Glomerular endothelial cell (primary cell): Measurements from ENCODE around the gene LRRK1. TPM values are rescaled to one million over a fixed set of nuclear protein-coding genes. Genes with fewer than 3 reads are reported as not detected.
"Not testable (repeated sequence)": the region's sequence is repeated elsewhere in the genome, so short reads cannot be mapped to it uniquely, and the experiment has no call there.

Experiments
- DNase-seq: peaks from one replicate; pipeline ENCODE4 v3.0.0-alpha.2; 2011; ENCODE audit warnings: low read depth, low spot score; ENCODE audit errors: extremely low read depth
- total RNA-seq: library from RNA; depleted of rRNA; stranded (reverse); fragments of >200 nt; gene quantifications from 2 replicates; pipeline ENCODE4 v1.2.3, GENCODE V29; 2015

LRRK1 gene
- total RNA-seq, 1 donor from 2014 or later: 14.7 TPM

DNA sequence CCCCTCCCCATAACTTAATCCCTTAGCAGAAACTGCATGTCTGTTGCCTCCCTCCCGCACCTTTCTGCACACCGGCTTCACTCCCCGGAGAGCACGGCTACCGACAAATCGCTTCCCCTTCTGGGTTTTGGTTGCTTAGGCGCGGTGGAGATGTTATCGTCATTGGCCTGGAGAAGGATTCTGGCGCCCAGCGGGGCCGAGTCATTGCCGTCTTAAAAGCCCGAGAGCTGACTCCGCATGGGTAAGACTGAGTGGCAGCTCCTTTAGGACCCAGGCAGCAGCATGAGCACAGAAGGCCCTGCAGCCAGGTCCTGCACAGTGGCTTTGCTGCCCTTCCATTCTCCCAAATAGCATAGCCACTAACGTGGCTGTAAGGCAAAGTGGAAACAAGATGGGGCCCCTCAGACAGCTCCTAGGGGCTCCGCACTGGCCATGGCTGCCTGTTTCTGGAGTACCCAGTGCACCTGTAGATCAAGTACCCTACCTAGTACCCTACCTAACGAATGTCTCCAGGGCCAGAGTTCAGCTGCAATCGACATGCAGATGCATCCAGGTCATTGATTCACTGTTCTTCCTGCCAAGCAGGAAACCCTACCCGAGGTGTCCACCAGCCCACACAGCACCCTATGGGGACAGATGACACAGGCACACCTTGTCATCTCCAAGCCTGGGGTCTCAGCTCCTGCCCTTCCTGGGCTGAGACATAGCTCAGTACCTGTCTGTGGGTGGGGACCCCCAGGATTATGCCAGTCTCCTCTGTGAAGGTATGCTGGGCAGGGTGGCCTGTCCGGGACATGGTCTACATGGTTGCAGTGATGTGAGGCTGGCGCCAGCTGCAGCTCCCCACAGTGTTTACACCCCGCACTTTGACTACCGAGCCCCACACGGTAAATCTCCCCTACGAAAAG, 147.6 kb downstream of the LRRK1 start:
- no peak for DNase-seq

DNA sequence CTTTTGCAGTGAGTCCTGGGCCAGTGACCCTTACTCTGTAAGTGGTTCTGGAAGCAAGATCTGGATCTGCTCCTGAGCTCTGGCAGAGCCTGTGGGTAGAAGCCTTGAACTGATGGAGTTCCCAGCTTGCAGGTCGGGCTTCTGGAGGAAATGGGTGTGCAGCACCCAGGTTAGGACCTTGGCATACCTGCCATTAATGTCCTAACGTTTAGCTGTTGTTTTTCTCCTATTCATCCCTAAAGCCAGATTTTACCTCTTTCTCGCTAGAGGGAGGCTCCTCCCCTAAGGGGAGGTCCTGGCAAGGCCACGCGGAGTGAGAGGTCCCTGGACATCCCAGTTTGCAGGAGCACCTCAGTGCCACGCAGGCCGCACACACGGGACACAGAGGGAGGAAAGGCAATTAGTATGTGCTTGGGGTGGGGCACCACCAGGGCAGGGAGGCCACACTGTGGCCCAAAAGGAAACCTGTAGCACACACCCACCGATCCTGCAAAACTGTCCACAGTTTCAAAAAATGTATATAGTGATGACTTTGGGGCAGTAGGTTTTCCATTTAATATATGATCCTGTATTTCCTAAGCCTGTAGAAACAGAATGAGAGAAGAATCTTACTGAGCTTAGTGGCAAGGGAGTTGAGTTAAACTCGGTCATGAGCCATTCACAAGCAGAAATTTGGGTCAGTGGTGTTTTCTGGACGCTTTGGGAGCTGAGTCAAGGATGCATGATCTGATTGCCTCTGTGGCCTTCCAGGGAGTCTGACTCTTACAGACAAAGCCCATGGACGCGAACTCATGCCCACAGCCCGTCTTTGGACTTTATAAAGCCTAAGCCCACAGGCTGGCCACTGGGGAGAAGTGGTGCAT, 148.7 kb downstream of the LRRK1 start:
- no peak for DNase-seq

DNA sequence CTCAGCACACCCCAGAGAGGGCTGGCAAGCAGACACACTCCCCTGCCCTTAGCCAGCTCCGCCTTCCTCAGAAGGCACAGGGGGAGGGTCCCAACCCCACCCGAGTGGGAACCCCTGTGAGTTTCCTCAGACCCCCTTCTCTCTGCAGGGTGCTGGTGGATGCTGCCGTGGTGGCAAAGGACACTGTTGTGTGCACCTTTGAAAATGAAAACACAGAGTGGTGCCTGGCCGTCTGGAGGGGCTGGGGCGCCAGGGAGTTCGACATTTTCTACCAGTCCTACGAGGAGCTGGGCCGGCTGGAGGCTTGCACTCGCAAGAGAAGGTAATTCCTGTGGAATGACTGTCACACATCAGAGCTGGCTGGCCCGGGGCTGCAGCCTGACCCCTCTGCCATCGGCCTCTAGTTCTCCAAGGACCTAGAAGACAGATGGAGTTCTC, 149.4 kb downstream of the LRRK1 start:
- DNase-seq: no peak

DNA sequence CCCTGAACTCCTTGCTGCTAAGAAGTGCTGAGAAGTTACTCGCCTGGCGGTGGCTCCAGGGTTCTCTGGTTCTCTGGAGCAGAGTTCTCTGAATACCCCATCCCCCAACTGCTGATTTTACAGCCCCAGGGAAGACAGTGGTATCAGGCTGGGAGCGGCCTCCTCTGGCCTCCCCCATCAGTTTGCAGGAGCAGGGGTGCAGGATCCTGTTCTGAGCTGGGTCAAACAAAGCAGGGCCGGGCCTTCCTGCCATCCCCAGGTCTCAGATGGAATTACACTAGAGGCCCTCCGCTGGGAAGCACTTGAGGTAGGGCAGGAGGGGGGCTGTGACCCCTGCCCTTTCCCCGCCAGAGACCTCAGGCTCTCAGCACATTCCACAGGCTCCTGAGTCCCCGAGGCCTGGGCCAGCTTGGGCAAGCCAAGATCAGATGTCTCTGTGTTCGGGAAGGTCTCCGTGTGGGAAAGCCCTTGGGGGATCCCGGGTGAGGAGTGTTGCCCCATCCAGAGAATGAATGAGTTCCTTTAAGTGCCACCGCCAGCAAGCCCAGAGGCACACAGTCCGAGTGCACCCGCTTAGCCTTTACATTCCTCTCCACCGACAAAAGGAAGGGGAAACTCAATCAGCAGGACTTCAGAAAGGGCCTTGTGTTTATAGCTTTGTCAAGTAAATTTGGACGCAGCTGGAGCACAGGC, 149.9 kb downstream of the LRRK1 start:
- DNase-seq: no peak

DNA sequence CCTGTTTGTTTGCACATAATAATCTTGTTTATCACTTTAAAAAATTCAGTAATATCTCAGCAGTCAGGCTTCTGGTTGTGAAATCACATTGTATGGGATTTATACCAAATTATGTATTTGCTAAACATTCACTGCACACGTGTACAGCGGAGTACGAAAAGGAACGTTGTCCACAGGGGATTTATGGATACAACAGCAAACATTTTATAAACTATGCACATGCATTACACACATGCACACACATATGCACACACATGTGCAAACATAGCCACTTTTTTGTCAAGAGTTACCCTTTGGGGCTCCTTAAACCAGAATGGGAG, 150.5 kb downstream of the LRRK1 start:
- no peak for DNase-seq

DNA sequence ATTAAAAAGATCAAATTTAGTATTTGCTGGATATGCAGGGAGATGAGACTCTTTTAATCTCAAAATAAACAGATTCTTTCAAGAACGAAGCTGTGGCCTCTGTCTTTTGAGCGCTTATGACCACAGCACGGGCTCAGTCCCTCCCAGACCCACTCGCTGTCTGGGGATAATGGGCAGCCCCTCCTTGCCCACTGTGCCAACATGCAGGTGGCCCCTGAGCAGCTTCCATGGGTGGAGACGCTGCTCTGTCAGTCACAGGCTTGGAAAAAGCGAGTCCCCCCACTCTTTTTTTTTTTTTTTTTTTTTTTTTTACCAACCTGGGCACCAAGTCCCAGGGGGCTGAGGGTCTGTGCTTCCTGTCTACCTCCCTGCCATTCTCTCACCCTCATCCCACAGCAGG, 150.9 kb downstream of the LRRK1 start:
- DNase-seq: no peak

DNA sequence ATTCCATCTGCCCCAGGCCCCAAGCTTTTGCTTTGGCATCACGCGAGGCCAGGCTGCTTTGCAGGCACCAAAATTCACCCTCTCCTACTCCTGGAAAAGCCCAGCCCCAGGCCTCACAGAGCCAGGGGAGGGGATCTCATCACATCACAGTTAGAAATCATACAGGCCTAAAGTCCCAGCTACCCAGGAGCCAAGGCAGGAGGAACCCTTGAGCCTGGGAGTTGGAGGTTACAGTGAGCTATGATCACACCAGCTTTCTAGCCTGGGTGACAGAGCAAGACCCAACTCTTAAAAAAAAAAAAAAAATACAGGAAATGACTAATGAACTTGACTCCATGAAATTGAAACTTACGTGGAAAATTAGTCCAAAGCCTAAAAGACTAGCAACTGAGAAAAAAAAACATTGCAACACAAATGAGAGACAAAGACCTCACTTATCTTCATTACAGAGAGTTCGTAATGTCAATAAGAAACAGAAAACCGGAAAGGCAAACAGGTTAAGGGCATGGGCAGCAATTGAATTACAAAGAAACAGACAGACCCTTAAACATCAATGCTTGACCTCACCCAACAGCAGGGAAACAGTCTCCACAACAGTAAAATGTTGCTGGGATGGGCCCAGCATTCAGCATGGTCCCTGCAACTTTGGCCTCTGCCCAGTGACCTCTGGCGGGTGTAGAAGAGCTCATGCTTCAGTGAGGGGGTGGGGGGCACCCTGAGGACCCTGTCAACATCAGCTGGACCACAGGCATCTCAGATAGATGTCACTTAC, 151.5 kb downstream of the LRRK1 start:
- peak; percentile 75 for DNase-seq

DNA sequence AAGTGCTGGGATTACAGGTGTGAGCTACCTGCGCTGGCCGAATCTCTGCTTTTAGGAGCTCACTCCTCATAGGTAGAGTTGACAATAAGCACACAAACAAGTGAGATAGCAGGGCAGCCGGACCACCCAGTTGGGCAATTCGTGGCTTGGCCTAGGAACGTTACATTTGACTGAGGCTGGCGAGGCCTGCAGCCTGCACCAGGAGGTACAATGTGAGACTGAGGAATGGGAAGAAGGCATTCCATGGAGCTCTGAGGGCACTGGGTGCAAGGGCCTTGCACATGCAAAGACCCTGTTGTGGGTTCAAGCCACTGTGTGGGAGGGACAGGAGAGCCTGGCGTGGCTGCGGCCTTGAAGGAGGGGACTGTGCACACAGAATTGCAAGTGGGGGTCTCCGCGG, 152.5 kb downstream of the LRRK1 start:
- DNase-seq: no peak

DNA sequence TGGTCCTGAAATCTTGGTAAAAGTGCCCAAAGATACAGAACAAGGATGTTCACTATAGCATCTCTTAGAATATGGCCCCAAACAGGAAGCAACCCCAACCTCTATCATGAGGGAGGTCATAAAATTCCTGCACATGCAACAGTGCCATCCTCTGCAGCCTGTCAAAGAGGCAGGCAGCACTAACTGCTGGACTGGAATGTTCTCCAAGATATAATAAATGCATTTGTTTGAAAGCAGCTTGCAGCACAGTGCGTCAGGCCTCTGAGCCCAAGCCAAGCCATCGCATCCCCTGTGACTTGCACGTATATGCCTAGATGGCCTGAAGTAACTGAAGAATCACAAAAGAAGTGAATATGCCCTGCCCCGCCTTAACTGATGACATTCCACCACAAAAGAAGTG, 153.1 kb downstream of the LRRK1 start:
- not testable (repeated sequence) for DNase-seq

DNA sequence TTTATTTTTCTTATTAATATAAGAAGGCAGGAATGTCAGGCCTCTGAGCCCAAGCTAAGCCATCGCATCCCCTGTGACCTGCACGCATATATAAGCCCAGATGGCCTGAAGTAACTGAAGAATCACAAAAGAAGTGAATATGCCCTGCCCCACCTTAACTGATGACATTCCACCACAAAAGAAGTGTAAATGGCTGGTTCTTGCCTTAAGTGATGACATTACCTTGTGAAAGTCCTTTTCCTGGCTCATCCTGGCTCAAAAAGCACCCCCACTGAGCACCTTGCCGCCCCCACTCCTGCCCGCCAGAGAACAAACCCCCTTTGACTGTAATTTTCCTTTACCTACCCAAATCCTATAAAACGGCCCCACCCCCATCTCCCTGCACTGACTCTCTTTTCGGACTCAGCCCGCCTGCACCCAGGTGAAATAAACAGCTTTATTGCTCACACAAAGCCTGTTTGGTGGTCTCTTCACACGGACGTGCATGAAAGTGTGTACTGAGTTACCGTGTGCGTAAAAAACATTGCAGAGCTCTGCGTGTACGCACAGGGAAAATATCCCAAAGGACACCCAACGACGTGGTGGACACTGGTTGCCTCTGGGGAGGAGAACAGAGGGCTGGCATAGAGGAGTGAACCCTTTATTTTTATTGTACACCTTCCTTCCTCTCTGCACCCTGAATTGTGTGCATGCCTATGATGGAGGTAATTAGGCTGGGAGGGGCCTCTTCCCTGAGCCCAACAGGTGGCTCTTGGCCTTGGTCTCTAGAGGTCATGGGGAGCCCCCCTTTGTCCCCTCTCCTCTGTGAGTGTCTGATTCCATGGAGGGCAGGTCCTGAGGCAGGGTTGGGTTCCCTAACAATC, 158.9 kb downstream of the LRRK1 start:
- not testable (repeated sequence) for DNase-seq

DNA sequence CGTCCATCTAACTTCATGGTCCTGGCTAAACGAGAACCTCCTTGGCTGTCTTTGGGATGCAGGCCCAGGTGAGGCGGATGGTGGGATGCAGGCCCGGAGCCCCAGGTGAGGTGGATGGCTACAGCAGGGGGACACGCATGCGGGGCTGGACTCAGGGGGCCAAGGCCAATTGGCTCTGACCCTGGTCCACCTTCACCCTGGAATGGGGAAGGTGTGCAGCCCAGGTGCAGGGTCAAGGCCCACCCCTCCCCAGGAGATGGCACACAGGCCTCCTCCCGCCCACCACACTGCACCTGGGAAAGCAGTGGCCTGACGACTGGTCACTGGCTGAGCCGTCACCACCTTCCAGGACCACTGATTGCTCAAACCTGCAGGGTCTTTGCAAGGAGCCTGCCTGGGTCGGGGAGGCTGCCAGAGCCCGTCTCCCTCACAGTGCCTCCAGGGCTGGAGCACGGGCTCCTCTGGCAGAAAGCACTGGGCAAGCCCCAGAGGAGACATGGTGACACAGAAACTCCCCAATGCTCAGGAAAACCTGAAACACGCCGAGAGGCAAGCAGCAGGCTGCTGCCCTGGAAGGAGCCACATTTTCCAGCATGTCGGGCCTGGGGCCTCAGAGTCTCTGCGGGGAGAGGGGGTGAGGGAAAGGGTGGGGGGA, 159.6 kb downstream of the LRRK1 start:
- DNase-seq: no peak

DNA sequence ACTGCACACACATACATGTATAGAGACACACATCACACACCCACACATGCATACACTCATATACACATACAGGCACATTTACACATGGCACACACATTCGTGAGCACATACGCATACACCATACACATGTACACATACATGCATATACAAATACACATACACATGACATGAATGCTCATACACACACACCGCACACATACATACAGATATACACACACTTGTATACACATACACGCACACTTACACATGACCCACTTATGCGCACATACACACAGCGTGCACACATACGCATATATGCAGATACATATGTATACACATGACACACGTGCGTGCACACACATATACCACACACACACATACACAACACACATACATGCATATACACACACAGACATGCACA, 162.7 kb downstream of the LRRK1 start:
- no peak for DNase-seq

DNA sequence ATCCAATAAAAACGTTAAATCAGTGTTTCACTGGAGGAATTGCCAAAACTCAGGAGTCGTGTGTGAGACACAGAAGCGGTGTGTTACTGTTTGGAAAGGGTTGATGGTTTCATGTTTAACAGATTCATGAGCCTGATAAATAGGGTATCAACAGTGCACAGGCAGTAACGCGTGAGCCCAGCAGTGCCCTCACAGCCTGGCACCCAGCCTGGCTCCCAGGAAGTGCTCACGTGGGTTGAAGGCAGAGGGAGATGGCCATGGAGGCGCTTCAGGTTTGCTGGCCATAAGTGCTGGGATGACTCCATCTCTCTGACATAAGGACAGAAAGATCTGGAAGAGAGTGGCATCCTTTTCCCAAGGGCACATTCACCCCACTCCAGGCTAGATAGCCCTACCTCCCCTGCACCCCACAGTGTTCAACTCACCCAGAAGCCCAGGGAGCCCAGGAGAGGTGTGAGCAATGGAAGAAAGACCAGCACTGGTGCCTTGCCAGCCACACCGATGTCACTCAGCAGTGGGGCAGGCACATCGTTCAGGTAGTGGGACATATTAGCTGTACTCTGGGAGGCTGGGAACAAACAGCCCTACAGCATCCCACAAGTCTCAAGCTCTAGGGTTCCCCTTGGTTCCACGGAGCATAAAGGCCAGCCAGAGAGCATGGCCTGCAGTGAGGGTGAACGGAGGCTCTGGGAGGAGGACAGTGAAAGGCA, 164.3 kb downstream of the LRRK1 start:
- no peak for DNase-seq

DNA sequence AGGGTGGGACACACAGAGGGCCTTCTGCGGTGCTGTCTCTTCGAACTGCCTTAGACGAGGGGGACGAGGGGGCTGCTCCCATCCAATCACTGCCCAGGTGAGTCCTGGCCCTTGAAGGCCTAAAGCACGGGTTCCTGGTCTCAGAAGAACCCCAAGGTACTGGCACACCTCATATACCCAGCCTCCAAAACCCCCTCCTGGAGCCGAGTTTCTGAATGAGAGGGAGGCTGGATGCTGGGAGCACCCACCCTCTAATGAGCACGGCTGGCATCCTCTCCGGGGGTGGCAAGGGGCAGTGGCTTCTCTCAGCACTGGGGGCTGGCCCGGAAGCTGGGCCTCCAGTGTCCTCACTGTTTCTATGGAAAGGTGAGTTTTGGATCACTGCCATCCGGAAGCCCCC, 165.6 kb downstream of the LRRK1 start:
- DNase-seq: no peak

DNA sequence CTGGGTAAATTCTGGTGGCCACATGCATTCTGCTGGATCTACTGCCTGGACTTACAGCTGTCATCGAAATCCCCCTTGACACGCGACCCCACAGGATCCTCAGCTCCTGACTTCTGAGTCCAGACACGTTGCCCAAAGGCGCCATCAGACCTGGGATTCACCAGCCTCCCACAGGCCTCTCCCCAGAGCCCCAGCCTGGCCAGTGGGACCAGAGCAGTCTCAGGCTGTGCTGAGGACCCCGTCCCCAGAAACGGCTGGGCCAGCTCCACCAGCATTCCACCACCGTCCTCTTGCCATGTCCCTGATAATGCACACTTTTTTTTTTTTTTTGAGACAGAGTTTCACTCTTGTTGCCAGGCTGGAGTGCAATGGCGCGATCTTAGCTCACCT, 166.1 kb downstream of the LRRK1 start:
- DNase-seq: no peak

DNA sequence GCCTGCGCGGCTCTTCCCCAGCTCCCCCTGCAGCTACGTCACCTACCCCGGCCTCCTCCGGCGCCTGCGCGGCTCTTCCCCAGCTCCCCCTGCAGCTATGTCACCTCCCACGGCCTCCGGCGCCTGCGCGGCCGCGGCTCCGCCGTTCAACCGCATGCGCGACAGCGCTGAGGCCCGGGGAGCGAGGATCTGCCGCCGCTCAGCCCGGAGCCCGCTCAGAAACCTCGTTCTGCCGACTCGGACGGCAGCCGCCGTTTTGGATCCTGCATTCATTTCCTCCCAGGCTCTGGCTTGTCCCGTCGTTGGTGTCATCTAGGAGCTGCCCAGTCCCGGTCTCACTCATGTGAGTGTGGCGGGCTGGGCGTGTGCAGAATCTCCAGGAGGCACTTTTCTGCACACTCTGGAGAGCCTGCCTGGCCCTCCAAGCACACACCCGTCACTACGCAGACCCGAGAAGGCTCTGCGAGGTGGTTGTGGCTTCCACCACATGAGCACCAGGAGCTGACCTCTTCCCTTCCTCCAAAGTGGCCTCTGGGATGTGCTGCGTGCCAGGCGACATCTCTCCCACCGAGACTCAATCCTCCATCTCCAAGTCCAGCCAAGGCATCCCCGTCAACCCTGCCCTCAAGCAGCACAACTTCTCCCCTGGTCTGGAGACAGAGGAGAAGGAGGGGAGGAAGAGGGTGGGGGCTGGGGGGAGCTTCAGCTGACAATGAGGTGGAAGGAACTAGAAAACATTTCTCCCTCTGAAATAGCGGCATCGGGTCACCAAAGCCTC, 167.4 kb downstream of the LRRK1 start:
- DNase-seq: no peak

DNA sequence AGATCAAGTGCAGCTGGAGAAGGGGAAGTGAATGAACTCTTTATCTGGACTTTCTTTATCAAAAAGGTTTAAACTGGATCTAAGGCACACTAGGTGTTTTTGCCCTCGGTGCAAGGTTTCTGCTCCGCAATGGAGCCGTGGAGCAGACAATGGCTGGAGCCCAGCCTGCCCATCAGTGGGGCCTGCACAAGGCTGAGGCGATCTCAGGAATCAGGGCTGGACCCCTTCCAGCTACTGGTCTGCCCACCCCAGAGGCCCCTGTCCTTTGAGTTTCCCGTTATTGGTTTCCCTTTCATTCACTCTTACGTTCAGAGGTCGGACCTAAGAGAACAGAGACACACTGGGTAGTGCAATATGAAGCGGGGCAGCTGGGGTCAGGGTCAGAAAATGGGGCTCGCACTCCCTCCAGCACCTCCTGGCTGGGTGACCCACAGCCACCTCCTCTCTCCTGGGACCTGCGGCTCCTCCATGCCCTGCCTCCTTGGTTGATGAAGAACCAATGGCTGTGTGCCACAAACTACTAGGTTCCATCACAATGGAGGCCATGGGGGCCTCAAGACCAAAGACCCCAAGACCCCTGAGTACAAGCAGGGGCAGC, 168.1 kb downstream of the LRRK1 start:
- no peak for DNase-seq
